Keratinocyte (primary cell): ENCODE measurements around the gene E2F1.

Experiments
- EZH2 ChIP-seq: IDR thresholded peaks from one replicate; pipeline ENCODE4 v1.6.1; 2012; ENCODE audit warnings: inconsistent platforms, mild to moderate bottlenecking, low read length, moderate library complexity
- TF ChIP-seq, protein P1 (sequence below), 3 experiments: IDR thresholded peaks in 1 of 3; conservative IDR thresholded peaks in 1 of 3; optimal IDR thresholded peaks in 1 of 3; 2 replicates in 2 of 3; 3 replicates in 1 of 3; pipeline versions ENCODE3 to v1.5.1; 2011; ENCODE audit warnings: low read length in 3 of 3, mild to moderate bottlenecking in 3 of 3, moderate library complexity in 2 of 3, control low read depth in 1 of 3, inconsistent platforms in 1 of 3; ENCODE audit not compliant: insufficient read depth in 2 of 3; ENCODE audit errors: extremely low read depth in 1 of 3

DNA sequence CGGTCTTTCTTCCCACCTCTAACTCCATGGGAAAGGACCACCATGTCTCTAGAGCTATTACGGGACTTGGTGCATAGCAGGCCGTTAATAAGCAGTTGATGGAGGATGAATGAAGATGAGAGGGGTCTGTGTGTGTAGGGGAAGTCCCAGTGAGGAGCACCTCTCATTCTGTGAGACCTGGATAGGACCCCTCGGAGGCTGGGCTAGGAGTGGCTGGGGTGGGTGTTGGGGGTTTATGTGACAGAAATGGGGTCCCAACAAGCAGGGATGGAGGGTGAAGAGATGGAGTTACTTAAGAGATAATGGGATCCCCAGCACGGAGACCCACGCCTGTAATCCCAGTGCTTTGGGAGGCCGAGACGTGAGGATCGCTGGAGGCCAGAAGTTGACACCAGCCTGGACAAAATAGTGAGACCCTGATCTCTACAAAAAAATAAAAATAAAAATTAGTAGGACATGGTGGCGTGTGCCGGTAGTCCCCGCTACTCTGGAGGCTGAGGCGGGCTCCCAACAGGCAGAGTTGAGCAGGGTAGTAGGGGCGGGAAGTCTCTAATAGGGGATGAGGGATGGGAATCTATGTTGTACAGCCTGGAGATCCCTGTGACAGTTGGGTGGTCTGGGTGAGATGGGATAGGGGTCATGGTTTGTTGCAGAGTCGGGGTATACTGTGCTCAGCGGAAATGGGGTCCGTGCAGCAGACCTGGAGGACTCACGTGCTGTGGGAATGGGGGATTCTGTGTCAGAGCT lies 44.9 kb upstream of the E2F1 start:
- TF ChIP-seq, protein P1, sequence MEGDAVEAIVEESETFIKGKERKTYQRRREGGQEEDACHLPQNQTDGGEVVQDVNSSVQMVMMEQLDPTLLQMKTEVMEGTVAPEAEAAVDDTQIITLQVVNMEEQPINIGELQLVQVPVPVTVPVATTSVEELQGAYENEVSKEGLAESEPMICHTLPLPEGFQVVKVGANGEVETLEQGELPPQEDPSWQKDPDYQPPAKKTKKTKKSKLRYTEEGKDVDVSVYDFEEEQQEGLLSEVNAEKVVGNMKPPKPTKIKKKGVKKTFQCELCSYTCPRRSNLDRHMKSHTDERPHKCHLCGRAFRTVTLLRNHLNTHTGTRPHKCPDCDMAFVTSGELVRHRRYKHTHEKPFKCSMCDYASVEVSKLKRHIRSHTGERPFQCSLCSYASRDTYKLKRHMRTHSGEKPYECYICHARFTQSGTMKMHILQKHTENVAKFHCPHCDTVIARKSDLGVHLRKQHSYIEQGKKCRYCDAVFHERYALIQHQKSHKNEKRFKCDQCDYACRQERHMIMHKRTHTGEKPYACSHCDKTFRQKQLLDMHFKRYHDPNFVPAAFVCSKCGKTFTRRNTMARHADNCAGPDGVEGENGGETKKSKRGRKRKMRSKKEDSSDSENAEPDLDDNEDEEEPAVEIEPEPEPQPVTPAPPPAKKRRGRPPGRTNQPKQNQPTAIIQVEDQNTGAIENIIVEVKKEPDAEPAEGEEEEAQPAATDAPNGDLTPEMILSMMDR (optimal IDR thresholded peaks at IDR 0.05 in 1 of 3, IDR thresholded peaks at IDR 0.05 in 1 of 3, conservative IDR thresholded peaks at IDR 0.05 in 1 of 3; ENCODE audit: extremely low read depth in 1 of 3, insufficient read depth in 2 of 3, low read length in 3 of 3): no peak
- no peak for TF ChIP-seq EZH2
